HG02870 (cell line): ENCODE results near the gene PSMD8.

Source experiments
- ATAC-seq: cut with Tn5 transposase; IDR thresholded peaks from one replicate; pipeline ENCODE4 v1.9.1; 2021; ENCODE audit warnings: mild to moderate bottlenecking, moderate library complexity; ENCODE audit not compliant: unreplicated experiment

PSMD8 gene

GRCh38 chr19:38386971-38387549 lies 12.7 kb downstream of the PSMD8 start:
- no peak for ATAC-seq

GRCh38 chr19:38387550-38388348 lies 13.4 kb downstream of the PSMD8 start, which contains the start of gene GGN:
Gene GGN, minus strand, starts transcription at chr19:38388034. Its CDS starts 773 bp downstream, at chr19:38387261.
- ATAC-seq = no peak

- ATAC-seq = no peak
Measured at GRCh38 chr19:38388349-38389100, 14.2 kb downstream of the PSMD8 start, which contains the start of gene SPRED3. Gene SPRED3, plus strand, starts transcription at chr19:38388697. Its CDS starts 1,606 bp downstream, at chr19:38390303.

GRCh38 chr19:38389101-38389925 lies 14.9 kb downstream of the PSMD8 start:
- no peak for ATAC-seq

GRCh38 chr19:38389957-38390924 lies 15.9 kb downstream of the PSMD8 start:
- ATAC-seq = no peak

- ATAC-seq = no peak
Measured at GRCh38 chr19:38391911-38392464, 17.6 kb downstream of the PSMD8 start.

- no peak for ATAC-seq
Measured at GRCh38 chr19:38392707-38393308, 18.4 kb downstream of the PSMD8 start.

- no peak for ATAC-seq
Measured at GRCh38 chr19:38394488-38394887, 20.1 kb downstream of the PSMD8 start.

GRCh38 chr19:38395381-38396114 lies 21.2 kb downstream of the PSMD8 start:
- ATAC-seq = no peak

GRCh38 chr19:38399081-38399480 lies 24.7 kb downstream of the PSMD8 start:
- ATAC-seq = no peak

GRCh38 chr19:38399537-38399936 lies 25.2 kb downstream of the PSMD8 start:
- ATAC-seq = no peak

- ATAC-seq = no peak
Measured at GRCh38 chr19:38400361-38400760, 26.0 kb downstream of the PSMD8 start.

- ATAC-seq = no peak
Measured at GRCh38 chr19:38401148-38401547, 26.8 kb downstream of the PSMD8 start.

GRCh38 chr19:38402623-38402966 lies 28.2 kb downstream of the PSMD8 start:
- ATAC-seq = no peak

GRCh38 chr19:38402967-38403674 lies 28.8 kb downstream of the PSMD8 start, which contains the start of gene FAM98C:
Gene FAM98C, plus strand, starts transcription at chr19:38403093. Its CDS starts 61 bp downstream, at chr19:38403154.
- ATAC-seq = peak; percentile 86

GRCh38 chr19:38404858-38405257 lies 30.5 kb downstream of the PSMD8 start:
- no peak for ATAC-seq

- ATAC-seq = no peak
Measured at GRCh38 chr19:38405276-38405675, 30.9 kb downstream of the PSMD8 start.
